Mononuclear cell (primary cell): ENCODE measurements around the gene NLRP1. TPM values are rescaled to one million over a fixed set of nuclear protein-coding genes. Genes with fewer than 3 reads are reported as not detected.

ENCODE experiments used
- H3K27me3 ChIP-seq: 2 replicates; pipeline ENCODE4 v1.6.0; 2011; ENCODE audit warnings: low read length, control low read depth; ENCODE audit not compliant: insufficient read depth
- H3K4me1 ChIP-seq: 2 replicates; pipeline ENCODE4 v1.5.1; 2011; ENCODE audit warnings: mild to moderate bottlenecking, low read length, control low read depth; ENCODE audit not compliant: insufficient read depth
- H3K4me3 ChIP-seq: 2 replicates; pipeline ENCODE4 v1.5.1; 2011; ENCODE audit warnings: mild to moderate bottlenecking, low read length, moderate library complexity
- H3K9me3 ChIP-seq: 2 replicates; pipeline ENCODE4 v1.5.1; 2011; ENCODE audit warnings: low read depth, mild to moderate bottlenecking, control low read depth, low read length
- total RNA-seq: library from RNA; depleted of rRNA; stranded (reverse); fragments of >200 nt; gene quantifications from one replicate; pipeline ENCODE4 v1.2.3, GENCODE V29; 2012

The NLRP1 gene
- total RNA-seq, 1 donor = 118 TPM

GRCh38 chr17:5464717-5465507 is 119.4 kb downstream of the NLRP1 start:
- peaks cover 39% of the 10 kb centered on the region for H3K4me1 ChIP-seq
- no peak overlapping the region for H3K4me3 ChIP-seq
- no peaks in the 10 kb centered on the region for H3K9me3 ChIP-seq
- H3K27me3 ChIP-seq = no peaks in the 10 kb centered on the region

Other genes starting within 250 kb of the NLRP1 start
- gene NUP88, start 164.8 kb downstream of the NLRP1 start, total RNA-seq = 133 TPM
- 51.9 TPM for gene RPAIN, start 164.3 kb downstream of the NLRP1 start, total RNA-seq
- 93.6 TPM for gene C1QBP, start 145.4 kb downstream of the NLRP1 start, total RNA-seq
- gene DHX33, start 115.5 kb downstream of the NLRP1 start, total RNA-seq = 2.9 TPM
- 49.4 TPM for gene DERL2, start 98.3 kb downstream of the NLRP1 start, total RNA-seq
- gene MIS12, start 97.9 kb downstream of the NLRP1 start, total RNA-seq = 18.9 TPM